GM12875 (cell line): ENCODE data around the gene PSTPIP1.

Source experiments
- H3K4me3 ChIP-seq: one replicate; pipeline ENCODE4 v1.5.1; 2011; ENCODE audit warnings: low read depth, low read length, control low read depth
- CTCF ChIP-seq: IDR thresholded peaks from 2 replicates; pipeline ENCODE4 v1.5.1; 2011; ENCODE audit warnings: low read depth, mild to moderate bottlenecking, control low read depth, inconsistent platforms, low read length, moderate library complexity, borderline replicate concordance; ENCODE audit not compliant: insufficient read depth

Gene PSTPIP1

GRCh38 chr15:77028451-77029165, 33.7 kb downstream of the PSTPIP1 start:
- TF ChIP-seq CTCF, result no peak
- no peak overlapping the region for H3K4me3 ChIP-seq

DNA sequence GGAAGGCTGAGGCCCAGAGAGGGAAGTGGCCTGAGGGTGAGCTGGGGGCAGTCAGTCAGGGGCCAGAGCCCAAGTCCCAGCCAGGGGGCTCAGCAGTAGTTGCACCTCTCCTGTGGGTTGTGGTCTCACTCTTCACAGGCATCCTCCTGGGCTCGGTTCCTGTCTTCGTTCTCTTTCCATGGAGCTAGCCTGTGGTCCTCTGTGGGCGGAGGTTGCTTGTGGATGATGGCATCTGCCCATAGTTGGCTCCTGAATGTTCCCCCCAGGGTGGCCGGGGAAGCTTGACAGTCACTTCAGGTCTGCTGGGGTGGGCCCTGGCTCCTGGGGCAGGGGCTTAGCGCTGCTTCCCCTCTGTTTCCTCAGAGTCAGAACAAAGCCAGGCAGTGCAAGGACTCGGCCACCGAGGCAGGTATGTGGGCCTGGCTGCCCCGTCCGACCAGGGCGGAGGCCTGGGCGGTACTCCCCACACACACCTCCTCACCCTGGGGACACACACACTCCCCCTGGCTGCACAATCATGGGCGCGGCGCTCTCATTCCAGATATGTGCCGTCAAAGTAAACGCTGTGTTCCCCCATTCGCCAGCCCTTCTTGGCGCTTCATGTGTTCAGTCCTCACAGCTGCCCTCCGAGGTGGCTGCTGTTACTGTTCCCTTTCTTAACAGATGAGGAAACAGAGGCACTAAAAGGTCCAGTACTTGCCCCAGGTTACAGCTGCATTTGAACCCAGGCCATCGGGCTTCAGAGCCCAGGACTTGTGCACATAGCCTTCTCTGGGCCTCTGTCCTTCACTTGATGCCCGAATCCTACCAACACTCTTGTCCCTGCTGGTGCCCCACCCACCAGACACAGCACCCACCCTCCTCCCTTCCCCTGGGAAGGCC, 34.5 kb downstream of the PSTPIP1 start:
- TF ChIP-seq CTCF, result no peak
- no peak overlapping the region for H3K4me3 ChIP-seq

- no peak overlapping the region for H3K4me3 ChIP-seq
- TF ChIP-seq CTCF, result no peak
These were observed 35.4 kb downstream of the PSTPIP1 start for GRCh38 chr15:77030048-77030927.

- no peak overlapping the region for H3K4me3 ChIP-seq
- TF ChIP-seq CTCF, result no peak
These were observed 36.0 kb downstream of the PSTPIP1 start for GRCh38 chr15:77030928-77031375.

- TF ChIP-seq CTCF, result peak; percentile 45
- no peak overlapping the region for H3K4me3 ChIP-seq
These were observed 36.6 kb downstream of the PSTPIP1 start for GRCh38 chr15:77031376-77032050.

DNA sequence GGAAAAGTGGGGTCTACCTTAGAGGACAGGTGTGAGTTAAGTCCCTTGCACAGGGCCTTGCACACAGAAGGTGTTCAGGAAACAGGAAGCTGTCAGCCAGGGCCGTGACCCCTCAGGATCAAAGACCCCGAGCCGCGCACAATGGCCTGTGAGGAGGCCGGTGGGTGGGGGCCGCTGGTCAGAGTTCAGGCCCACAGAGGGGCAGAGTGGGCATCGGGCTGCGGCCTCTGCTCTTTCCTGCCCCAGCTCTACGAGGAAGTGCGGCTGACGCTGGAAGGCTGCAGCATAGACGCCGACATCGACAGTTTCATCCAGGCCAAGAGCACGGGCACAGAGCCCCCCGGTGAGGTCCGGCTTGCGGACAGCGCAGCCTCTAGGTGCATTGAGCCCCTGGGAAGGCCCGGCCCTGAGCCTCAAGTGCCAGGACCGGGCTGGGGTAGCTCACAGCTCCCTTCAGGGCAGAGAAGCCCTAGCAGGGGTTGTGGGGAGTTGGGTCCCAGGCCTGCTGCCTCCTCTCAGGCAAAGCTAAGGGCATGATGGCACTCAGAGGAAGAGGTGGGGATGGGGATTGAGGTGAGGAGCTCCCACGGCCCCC, 37.2 kb downstream of the PSTPIP1 start:
- TF ChIP-seq CTCF, result no peak
- H3K4me3 ChIP-seq, result no peak overlapping the region
